HG02623 (cell line): ENCODE measurements around the gene MYD88.

Experiments used
- ATAC-seq: cut with Tn5 transposase; IDR thresholded peaks from one replicate; pipeline ENCODE4 v1.9.1; 2021; ENCODE audit warnings: moderate library complexity; ENCODE audit not compliant: unreplicated experiment

The MYD88 gene

DNA sequence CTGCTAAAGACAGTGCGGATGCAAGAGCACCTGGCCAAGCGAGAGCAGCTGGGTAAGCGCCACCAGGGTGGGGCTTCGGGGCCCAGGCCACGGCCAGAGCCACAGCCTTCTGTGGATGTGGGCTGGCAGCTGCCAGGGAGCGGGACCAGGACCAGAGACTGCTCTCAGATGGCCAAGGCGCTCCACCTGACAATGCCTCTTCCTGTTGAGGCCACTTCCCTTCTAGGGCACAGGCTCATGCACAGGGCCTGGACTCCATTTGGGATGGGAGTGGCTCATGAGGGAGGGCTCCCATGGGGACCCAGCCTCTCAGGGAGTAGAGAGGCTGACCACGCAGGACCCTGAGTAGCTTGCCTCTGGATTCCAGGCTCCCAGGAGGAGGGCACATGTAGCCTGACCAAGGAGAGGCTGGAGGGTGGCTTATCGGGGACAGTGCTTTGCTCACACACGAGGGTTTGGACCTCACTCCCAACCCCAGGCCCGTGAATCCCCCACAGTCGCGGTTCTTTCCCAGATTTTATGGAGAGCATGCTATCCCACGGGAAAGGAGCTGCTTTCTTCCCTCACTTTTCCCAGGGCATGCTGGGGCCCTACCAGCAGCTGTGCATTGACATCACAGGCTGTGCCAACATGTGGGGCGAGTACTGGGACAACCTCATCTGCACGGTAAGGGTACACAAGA lies 26.6 kb upstream of the MYD88 start:
- no peak for ATAC-seq

DNA sequence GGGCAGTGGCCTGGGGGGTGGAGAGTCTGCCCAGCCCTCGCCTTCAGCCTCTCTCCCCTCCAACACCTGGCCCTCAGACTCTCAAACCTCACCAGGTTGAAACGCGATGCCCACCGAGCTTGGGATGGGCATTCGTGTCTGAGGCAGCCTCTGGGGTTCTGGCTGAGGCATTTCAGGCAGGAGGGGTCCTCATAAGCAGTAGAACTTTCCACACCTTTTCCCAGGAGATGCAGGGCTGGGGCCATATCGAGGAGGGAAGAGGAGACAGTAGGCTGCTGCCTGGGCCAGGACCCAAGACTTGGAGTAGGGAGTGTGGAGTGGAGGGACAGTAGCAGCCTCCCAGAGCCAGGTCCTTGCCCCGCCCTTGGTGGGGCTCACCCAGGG lies 26.1 kb upstream of the MYD88 start:
- ATAC-seq = no peak

DNA sequence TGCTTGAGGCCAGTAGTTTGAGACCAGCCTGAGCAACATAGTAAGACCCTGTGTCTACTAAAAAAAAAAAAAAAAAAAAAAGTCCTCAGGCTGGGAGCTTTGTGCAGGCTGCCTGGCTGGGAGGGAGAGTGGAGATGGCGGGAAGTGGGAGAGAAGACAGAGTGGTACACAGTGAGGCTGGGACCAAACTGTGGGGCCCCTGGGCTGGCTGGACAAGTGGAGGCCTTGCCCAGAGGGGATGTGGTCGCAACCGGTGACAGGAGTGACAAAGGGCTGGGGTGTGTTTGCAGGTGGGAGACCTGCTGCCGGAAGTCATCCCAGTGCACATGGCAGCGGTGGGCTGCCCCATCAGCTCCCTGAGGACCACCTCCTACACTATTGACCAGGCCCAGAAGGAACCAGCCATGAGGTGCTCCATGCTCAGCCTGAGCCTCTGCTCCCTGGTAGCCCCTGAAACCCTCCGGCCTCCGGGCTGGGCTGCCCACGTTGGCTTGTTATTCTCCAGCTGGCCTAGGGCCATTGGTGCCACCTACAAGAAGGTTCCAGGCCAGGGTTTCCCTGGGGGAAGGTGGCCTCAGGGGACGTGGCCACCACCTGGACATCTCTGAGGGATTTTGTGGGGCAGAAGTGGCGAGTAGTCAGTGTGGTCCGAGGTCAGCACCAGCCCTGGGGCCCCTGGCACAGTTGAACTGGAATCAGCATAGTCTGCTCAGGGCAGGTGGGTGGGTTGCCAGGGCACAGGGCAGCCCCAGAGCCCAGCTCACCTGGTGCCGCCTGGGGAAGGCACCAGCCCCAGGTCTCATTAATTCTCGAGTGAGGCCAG lies 24.2 kb upstream of the MYD88 start:
- ATAC-seq = no peak

GRCh38 chr3:38114875-38115644 lies 23.4 kb upstream of the MYD88 start:
- ATAC-seq = no peak

DNA sequence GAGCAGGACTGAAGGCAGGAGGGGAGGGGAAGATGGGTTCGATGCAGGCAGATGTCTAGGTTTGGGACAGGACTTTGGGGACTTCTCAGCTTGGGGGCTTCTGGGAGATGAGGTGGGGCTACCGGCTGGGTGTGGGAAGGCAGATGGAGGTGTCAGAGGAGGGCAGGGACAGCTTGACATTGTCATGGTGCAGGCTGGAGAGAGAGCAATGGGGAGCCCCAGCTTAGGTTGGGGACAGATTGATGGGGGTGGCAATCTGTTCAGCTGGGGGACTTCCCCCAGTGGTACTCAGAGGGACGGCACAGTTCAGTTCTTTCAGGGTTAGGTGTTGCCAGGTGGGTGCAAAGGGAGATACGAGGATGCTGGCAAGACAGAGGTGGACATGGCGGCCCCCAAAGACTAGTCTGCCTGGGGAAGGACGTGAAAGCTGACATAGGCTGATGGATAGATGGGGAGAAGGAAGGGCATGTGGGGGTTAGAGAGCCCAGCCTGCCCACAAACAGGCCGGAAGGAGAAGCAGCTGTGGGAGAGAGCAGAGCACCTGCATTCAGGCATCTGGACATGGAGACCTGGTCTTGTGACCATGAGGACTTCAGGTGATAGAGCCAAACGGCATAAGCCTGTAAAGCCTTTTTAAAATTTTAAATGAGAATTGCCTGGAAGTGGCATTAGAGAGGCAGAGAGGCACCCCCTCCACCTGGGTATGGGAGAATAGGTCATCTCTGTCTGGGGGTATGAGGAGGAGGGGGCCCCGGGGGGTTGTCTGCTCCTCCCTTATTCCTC lies 22.6 kb upstream of the MYD88 start:
- ATAC-seq = no peak

- no peak for ATAC-seq
Measured at GRCh38 chr3:38116471-38117162, 21.8 kb upstream of the MYD88 start.

GRCh38 chr3:38117163-38117716 lies 21.2 kb upstream of the MYD88 start:
- no peak for ATAC-seq

DNA sequence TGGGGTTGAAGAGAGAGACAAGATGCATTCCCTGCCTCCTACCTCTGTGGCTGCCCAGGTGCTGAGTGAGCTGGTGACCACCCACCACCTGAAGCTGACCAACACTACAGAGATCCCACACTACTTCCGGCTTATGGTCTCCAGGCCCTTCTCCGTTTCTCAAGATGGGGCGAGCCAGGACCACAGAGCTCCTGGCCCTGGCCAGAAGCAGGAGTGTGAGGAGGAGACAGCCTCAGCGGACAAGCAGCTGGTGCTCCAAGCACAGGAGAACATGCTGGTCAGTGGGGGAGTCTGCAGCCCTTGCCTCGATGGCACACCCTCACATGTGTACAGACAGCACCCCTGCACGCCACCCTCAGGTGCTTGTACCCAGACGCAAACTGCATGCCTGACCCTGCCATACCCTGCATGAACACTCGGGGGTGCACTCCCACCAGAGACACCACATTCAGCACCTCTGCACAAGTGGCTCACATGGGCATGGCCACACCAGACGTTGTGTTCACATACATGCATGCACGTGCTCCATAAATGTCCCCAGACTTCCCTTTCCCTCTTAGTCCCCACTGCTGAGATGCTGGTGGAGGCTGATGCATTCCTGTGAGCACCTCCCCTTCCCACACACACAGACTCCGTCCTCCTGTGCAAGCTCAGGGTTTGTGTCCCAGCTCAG lies 20.6 kb upstream of the MYD88 start:
- peak; percentile 62 for ATAC-seq

- no peak for ATAC-seq
Measured at GRCh38 chr3:38118421-38119247, 19.8 kb upstream of the MYD88 start.

DNA sequence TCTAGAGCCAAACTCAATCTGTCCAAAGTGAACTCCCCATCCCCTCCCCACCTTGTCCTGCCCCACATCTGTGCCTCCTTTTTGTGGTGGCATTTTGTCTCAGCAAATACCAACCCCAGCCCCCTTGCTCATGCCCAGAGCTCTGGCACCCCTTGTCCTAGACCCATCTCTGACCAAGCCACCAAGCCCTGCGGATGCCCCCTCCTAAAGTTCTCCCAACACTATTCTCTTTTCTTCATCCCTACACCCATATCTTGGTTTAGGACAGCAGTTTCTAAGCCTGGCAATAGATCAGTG lies 19.3 kb upstream of the MYD88 start:
- ATAC-seq = no peak

GRCh38 chr3:38119821-38120692 lies 18.4 kb upstream of the MYD88 start:
- no peak for ATAC-seq

DNA sequence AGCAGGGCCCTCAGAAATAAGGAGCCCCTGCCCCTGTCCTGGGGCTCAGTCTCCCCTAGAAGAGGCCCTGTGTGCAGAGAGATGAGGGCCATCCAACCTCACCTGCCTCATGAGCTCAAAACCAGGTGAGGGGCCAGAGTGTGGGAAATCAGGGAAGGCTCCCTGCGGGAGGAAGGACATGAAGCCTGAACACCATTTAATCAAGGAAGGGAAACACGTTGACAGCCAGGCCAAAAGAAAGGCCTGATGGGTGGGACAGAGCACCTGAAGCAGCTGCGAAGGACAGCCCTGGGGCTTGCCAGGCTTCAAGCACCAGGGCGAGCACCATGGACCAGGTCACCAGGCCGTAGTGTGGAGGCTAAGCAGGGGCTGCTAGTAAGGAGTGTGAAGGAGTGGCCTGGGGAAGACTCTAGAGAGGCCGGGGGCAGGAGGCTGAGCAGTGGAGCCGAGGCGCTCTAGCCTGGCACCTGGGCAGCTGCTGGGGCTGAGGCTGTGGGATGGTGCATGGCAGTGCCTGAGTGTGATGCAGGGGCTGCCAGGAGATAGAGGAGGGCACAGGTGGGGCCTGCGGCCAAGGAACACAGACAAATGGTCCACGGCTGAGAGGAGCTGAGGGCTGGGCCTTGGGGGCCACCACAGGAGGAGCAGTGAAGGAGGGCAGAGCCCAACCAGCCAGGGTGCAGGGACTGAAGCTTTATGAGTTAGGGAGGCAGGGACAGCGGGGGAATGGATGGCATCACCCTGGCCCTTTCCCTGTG lies 17.6 kb upstream of the MYD88 start:
- no peak for ATAC-seq

GRCh38 chr3:38121451-38121831 lies 17.0 kb upstream of the MYD88 start:
- ATAC-seq = no peak

- no peak for ATAC-seq
Measured at GRCh38 chr3:38121832-38122461, 16.5 kb upstream of the MYD88 start.

GRCh38 chr3:38122712-38123290 lies 15.7 kb upstream of the MYD88 start:
- ATAC-seq = no peak

- no peak for ATAC-seq
Measured at GRCh38 chr3:38124324-38125122, 13.9 kb upstream of the MYD88 start.
